Natural killer cell (primary cell): ENCODE data around the gene PRKAR1B. TPM values are rescaled to one million over a fixed set of nuclear protein-coding genes. Genes with fewer than 3 reads are reported as not detected.
A peak's percentile ranks its signal among the peaks of the same experiment; 100 is the strongest.

Experiments
- ATAC-seq, 3 donors: fragments of 150-1000 bp in 2 of 3; fragments of 200-7000 bp in 1 of 3; cut with Tn5 transposase; 1 replicate in 1 of 3; 2 replicates in 2 of 3; pipeline ENCODE4 v1.10.0; 2021; ENCODE audit warnings: mild to moderate bottlenecking in 2 of 3, moderate library complexity in 2 of 3
- DNase-seq, 2 donors: peaks; one replicate each; pipeline versions ENCODE4 v3.0.0 to v3.0.0-alpha.2; 2013 to 2021; ENCODE audit warnings: mixed read lengths in 1 of 2
- H3K27ac ChIP-seq: one replicate; pipeline ENCODE4 v1.5.1; 2013; ENCODE audit warnings: mild to moderate bottlenecking, low read length
- H3K27me3 ChIP-seq: one replicate; pipeline ENCODE4 v1.6.1; 2013; ENCODE audit warnings: low read length; ENCODE audit not compliant: control insufficient read depth, insufficient read depth
- H3K36me3 ChIP-seq: one replicate; pipeline ENCODE4 v1.6.1; 2013; ENCODE audit warnings: low read length; ENCODE audit not compliant: control insufficient read depth, insufficient read depth
- H3K4me1 ChIP-seq: one replicate; pipeline ENCODE4 v1.6.1; 2013; ENCODE audit warnings: low read length; ENCODE audit not compliant: control insufficient read depth, insufficient read depth
- H3K4me3 ChIP-seq: one replicate; pipeline ENCODE4 v1.5.1; 2013; ENCODE audit warnings: low read length
- H3K9me3 ChIP-seq: one replicate; pipeline ENCODE4 v1.6.1; 2013; ENCODE audit warnings: low read length; ENCODE audit not compliant: control insufficient read depth, insufficient read depth
- H3K27ac Mint-ChIP-seq, 2 donors: one replicate each; pipeline ENCODE4 v1.8.0; 2022; ENCODE audit warnings: mild to moderate bottlenecking in 2 of 2, mixed read lengths in 2 of 2, moderate library complexity in 1 of 2
- H3K27me3 Mint-ChIP-seq, 2 donors: one replicate each; pipeline ENCODE4 v1.8.0; 2022; ENCODE audit warnings: low read depth in 2 of 2, mixed read lengths in 2 of 2
- H3K36me3 Mint-ChIP-seq: one replicate; pipeline ENCODE4 v1.8.0; 2022; ENCODE audit warnings: mixed read lengths
- H3K4me1 Mint-ChIP-seq, 2 donors: one replicate each; pipeline ENCODE4 v1.8.0; 2022; ENCODE audit warnings: mixed read lengths in 2 of 2
- H3K4me3 Mint-ChIP-seq: one replicate; pipeline ENCODE4 v1.8.0; 2022; ENCODE audit warnings: mild to moderate bottlenecking, moderate library complexity, mixed read lengths
- H3K9me3 Mint-ChIP-seq, 2 donors: one replicate each; pipeline ENCODE4 v1.8.0; 2022; ENCODE audit warnings: mixed read lengths in 2 of 2
- CTCF ChIP-seq: fragments of 200-600 bp; IDR thresholded peaks from one replicate; pipeline ENCODE4 v1.8.0; 2022; ENCODE audit warnings: antibody characterized with exemption
- WGBS: methylation state at CpG from one replicate; pipeline ENCODE4 v1.1.7; 2013; ENCODE audit warnings: missing lambda C conversion rate; ENCODE audit not compliant: insufficient coverage; 5-methylcytosine and 5-hydroxymethylcytosine counted together
- intact Hi-C: fragments of 100-400 bp; cut with micrococcal nuclease; formaldehyde crosslinking; loops from one replicate; pipeline ENCODE4 v1.14.2; 2022
- total RNA-seq, 4 donors: library from RNA; stranded (reverse); fragments of 120-200 nt in 1 of 4; gene quantifications; one replicate each; pipeline versions ENCODE4 v1.2.3 to v1.2.4, GENCODE V29; 2013 to 2022

The PRKAR1B gene
- total RNA-seq, 3 donors from 2014 or later (not counting 1 experiment from before 2014, with no cell fraction given) = 2.4 to 3.8 (median 3.0) TPM

GRCh38 chr7:518630-519483 is 208.2 kb downstream of the PRKAR1B start:
- Histone ChIP-seq H3K4me1 (peaks cover 47% of the 10 kb centered on the region), H3K27me3 (peaks cover 32% of the 10 kb centered on the region), H3K9me3 (no peaks in the 10 kb centered on the region), H3K4me3 (peak overlapping the region; percentile 18), H3K27ac (no peak overlapping the region), H3K36me3 (no peaks in the 10 kb centered on the region)
- WGBS = under 1% methylated on average over 93 of the region's 93 CpGs
- intact Hi-C loops = no loop called here
- Mint-ChIP-seq H3K27me3 (peaks cover 3 to 22% of the 10 kb centered on the region in 2 donors), H3K4me1 (peaks cover 0 to 12% of the 10 kb centered on the region in 2 donors), H3K4me3 (peak overlapping the region; percentile 79), H3K36me3 (no peaks in the 10 kb centered on the region), H3K27ac (no peak overlapping the region), H3K9me3 (no peaks in the 10 kb centered on the region)
- peak in 2 of 3 donors; percentile 19 to 26 for ATAC-seq
- DNase-seq = peak in 1 of 2 donors; percentile 43
- no peak for TF ChIP-seq CTCF

DNA sequence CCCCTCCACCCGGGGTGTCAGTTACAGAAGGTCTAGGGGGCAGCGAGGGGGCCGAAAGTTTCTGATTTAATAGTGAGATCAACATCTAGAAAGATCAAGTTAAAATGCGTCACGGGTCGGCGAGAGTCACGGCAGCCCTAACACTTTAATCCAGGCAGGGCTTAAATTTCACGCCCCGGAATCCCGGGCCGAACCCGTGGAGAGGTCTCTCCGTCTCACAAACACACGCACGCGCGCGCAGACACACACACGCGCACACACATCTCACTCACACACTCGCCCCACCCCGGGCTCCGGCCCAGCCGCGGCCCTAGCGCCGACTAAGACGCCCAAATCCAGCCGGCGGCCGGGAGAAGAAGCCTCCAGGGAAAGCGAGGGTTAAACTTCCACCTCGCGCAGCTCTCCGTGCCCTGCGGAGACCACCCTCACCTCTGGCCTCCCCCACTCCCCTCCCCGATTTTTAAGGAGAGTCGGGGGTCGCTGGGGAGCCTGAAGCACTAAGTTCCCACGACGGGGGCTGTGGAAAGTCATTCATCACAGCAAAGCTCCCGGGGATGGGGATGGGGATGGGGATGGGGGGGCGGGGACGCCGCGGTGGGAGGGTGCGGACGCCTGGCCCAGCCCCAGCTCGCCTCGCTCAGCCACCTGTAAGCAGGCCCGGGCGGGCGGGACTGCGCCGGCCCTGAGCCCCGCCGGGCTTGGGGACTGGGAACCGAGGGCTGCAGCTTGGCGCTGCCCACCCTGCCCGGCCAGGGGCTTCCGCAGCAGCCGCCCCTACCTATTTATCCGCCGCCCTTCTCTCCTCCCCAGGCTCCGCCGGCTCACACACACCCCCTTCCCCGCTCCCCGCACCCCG is 209.1 kb downstream of the PRKAR1B start:
- Histone ChIP-seq H3K36me3 (no peaks in the 10 kb centered on the region), H3K9me3 (no peaks in the 10 kb centered on the region), H3K4me1 (peaks cover 49% of the 10 kb centered on the region), H3K4me3 (peak overlapping the region; percentile 3), H3K27ac (no peak overlapping the region), H3K27me3 (peaks cover 29% of the 10 kb centered on the region)
- Mint-ChIP-seq H3K9me3 (no peaks in the 10 kb centered on the region), H3K27ac (no peak overlapping the region), H3K36me3 (no peaks in the 10 kb centered on the region), H3K4me1 (peaks cover 0 to 12% of the 10 kb centered on the region in 2 donors), H3K4me3 (peak overlapping the region; percentile 79), H3K27me3 (peaks cover 6 to 22% of the 10 kb centered on the region in 2 donors)
- intact Hi-C loops = no loop called here
- WGBS = under 1% methylated on average over 67 of the region's 70 CpGs
- peak in 1 of 3 donors; percentile 34 for ATAC-seq
- DNase-seq = peak; percentile 25 to 40
- no peak for TF ChIP-seq CTCF

DNA sequence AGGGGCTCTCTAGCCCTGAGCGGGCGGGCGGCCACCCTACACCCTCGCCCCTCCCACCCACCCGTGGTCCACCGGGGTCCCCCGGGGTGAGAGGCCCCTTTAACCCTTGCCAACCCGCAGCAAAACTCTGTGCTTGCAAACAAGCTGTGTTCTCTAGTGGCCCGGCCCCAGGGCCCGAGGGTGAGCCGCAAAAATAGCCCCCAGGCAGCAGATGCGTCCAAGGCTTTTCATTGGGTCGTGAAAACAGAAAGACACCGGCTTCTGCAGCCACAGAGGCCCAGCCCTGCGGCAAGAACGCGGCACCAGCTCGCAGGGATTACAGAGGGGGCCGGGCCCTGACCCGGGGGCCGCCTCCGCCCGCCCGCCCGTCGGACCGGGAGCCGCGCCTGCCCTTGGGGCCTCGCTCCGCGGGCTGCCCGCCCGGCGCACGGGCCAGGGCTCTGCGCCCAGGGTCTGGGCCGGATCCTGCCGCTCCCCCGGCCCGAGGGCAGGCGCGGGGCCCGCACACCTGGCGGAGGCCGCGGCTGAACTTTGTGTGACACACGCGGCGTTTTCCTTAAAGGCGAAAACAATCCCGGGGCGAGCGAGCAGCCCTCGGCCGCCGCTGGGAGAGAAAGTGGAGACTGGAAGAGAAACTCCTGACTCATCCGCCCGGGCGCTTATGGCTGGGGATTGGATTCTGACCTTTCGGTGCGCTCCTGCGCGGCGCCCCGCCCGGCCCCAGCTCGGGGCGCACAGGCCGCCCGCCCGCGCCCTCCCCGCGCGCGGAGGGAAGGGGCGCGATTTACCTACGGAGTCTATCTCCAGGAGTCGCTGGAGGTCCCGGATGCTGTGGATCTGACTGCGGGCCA is 210.2 kb downstream of the PRKAR1B start:
- Mint-ChIP-seq H3K36me3 (no peaks in the 10 kb centered on the region), H3K4me3 (no peak overlapping the region)
- H3K4me3 ChIP-seq = no peak overlapping the region

More for the DNA sequence above, 210.2 kb downstream of the PRKAR1B start:
- TF ChIP-seq CTCF = no peak
- intact Hi-C loops = no loop called here
- Mint-ChIP-seq H3K9me3 (no peaks in the 10 kb centered on the region), H3K4me1 (peaks cover 0 to 12% of the 10 kb centered on the region in 2 donors), H3K27ac (no peak overlapping the region), H3K27me3 (peaks cover 6 to 20% of the 10 kb centered on the region in 2 donors)
- Histone ChIP-seq H3K4me1 (peaks cover 39% of the 10 kb centered on the region), H3K9me3 (no peaks in the 10 kb centered on the region), H3K27me3 (peaks cover 23% of the 10 kb centered on the region), H3K36me3 (no peaks in the 10 kb centered on the region), H3K27ac (no peak overlapping the region)
- ATAC-seq (no peak), DNase-seq (no peak)
- 5% methylated on average over 80 of the region's 83 CpGs for WGBS
